Measurements from ENCODE around the gene SLC9A9.

Gene SLC9A9

GRCh38 chr3:143538577-143538981 lies 309.7 kb downstream of the SLC9A9 start:
- peak; percentile 83 for DNase-seq

- DNase-seq: no peak
Observed at GRCh38 chr3:143538061-143538460, 310.2 kb downstream of the SLC9A9 start.

DNA sequence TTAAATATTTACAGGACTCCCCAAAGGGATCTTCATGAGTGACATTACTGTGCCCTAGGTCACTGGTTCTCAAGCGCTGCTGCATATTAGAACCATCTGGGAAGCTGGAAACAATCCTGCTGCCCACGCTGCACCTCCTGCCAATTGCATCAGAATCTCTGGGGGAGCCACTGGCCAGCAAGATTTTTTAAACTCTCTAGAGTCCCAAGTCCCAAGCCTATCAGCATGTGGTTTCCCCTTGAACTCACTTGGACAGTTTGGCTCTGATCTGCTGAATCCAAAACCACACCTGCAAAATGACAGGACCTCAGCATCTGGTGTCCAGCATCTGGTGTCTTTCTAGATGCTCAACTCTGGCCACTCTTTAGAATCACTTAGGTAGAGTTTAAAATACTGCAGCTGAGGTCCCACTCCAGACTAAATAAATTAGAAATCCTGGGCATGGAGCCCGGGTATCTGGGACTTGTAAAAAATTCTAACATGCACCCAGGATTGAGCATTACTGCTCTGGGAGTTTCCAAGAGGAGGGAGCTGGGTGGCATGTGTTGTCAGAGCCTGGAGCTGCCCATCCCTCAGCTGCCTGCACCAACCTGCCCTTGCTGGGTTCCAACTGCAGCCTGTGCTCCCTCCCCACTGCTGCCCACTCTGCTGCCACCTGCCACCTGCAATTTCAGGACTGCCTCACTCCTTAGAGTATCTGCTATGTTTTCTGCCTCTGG lies 311.3 kb downstream of the SLC9A9 start:
- DNase-seq: peak; percentile 60

DNA sequence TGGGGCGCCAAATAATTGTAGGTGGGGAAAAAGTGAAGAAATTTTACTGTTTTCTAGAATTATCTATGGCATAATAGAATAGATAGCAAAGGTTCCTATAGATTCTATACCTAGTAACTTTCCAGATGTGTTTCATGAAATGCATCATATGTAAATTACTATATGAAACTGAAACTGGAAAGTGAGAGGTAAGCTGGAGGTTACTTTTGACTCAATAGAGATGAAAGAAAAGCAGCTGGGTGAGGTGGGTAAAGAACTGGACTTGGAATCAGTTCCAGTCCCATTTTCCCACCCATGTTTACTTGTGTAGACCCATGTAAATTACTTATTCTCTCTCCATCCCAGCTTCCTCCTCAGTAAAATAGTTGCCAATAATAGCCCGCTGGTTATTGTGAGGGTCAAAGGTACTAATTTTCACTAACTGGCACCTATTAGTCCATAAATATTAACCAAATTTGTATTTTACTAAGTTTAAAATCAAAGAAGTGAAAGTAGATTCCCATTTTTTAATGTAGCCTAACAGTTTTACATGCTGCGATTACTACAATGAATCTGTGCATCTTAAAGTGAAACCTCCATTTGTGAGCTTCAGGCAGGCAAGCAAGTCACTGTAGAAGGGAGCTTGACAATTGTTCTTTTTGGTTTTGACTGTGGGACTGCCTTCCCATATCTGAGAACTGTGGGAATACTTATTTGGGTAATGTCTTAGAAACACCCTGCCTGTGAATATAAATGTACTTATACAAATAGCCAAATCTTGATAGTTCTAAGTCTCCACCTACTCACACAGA lies 312.1 kb downstream of the SLC9A9 start:
- DNase-seq: no peak

GRCh38 chr3:143533391-143533790 lies 314.9 kb downstream of the SLC9A9 start:
- DNase-seq: no peak

GRCh38 chr3:143532091-143532490 lies 316.2 kb downstream of the SLC9A9 start:
- no peak for DNase-seq

- DNase-seq: no peak
Observed at GRCh38 chr3:143531101-143531500, 317.2 kb downstream of the SLC9A9 start.

DNA sequence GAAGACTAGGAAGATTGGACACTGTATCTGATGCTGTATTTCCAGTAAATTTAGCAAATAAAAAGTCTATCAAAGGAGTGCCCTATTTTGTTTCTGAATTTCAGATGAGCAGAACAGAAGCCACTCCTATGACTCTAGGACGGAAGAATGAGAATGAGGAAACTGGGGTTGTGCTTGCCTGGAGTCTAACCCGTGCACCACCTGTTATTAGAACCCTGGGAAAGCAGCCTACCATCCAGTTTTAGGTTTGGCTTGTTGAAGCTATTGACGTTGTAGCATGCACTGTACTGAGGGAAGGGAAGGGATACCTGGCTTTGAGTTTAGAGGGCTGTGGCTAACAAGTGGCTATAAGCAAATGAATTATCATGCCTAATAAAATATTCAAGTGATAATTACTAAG lies 318.5 kb downstream of the SLC9A9 start:
- no peak for DNase-seq

DNA sequence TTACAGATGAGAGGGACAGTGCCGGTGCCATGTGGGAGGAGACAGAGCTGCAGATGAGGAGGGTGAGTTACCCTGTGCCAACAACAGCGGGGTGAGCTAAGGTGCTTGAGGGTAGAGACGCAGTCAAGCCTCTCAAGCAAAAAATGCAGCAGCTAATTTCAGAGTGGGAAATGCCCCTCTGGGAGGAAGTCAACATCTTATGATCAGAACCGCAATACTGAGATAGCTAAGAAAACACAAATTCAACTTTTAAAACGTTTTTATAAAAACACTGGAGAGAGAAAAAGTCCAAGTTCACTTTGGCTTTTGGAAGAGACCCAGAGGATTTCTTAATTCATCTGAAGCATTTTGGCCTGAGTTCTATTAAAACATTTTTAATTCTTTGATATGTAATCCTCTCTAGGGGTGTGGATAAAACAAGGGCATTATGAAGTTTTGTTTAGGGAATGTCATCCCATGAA lies 319.2 kb downstream of the SLC9A9 start:
- no peak for DNase-seq

- DNase-seq: peak; percentile 21
Observed at GRCh38 chr3:143526011-143526545, 322.2 kb downstream of the SLC9A9 start.

DNA sequence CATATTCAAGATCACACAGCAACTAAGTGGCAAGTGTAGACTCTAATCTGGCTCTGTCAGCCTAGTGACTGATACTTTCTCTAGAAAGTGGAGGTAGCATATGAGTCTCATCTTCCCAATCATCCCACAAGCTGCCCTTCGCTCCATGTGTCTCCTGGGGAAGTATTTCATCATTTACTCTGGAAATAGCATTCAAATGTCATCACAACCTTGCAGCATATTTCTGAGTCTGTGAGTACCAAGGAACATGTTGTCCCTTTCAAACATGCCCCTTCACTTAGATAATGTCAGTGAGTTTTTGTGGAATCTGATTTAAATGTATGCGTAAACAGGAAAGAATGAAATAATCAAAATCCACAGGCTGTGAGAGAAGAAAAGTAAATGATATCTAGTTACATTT lies 322.9 kb downstream of the SLC9A9 start:
- DNase-seq: peak; percentile 43

GRCh38 chr3:143521803-143522202 lies 326.5 kb downstream of the SLC9A9 start:
- DNase-seq: no peak

DNA sequence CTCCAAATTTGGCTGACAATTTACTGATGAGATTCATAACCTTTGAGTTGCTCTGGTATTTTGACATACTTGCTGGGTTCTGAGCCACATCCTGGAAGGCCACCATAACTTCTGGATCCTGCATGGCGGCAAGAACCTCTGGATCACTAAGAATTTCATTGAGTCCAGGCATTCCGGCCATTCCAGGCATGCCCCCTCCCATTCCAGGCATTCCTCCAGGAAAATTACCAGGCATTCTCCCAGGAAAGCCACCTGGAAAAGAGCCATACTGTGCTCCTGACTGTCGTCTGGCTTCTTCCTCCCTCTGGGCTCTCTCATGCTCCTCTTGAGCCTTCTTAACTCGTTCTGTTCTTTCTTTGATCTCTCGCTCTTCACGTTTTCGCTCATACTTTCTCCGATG lies 331.1 kb downstream of the SLC9A9 start:
- peak; percentile 14 for DNase-seq

DNA sequence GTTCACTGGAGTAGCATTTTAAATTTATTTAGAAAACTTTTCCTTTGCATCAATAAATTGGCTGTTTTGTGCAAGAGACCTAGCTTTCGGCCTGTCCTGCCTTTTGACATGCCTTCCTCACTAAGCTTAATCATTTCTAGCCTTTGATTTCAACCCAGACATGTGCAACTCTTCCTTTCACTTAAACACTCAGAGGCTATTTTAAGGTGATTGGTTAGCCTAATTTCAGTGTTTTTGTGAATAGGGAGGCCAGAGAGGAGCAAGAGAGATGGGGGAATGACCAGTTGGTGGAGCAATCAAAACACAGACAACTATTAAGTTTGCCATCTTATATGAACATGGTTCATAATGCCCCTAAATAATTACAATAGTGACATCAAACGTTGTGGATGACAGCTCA lies 333.4 kb downstream of the SLC9A9 start:
- no peak for DNase-seq

DNA sequence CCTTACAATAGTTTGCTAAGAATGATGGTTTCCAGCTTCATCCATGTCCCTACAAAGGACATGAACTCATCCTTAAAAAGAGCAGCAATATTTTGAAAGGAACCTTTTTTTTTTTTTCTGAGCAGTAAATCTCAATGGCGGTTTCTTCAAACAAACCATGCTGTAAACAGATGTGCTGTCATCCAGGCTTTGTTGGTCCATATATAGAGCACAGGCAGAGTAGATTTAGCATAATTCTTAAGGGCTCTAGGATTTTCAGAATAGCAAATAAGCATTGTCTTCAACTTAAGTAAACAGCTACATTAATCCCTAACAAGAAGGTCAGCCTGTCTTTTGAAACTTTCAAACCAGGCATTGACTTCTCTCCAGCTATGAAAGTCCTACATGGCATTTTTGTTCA lies 334.2 kb downstream of the SLC9A9 start:
- no peak for DNase-seq

DNA sequence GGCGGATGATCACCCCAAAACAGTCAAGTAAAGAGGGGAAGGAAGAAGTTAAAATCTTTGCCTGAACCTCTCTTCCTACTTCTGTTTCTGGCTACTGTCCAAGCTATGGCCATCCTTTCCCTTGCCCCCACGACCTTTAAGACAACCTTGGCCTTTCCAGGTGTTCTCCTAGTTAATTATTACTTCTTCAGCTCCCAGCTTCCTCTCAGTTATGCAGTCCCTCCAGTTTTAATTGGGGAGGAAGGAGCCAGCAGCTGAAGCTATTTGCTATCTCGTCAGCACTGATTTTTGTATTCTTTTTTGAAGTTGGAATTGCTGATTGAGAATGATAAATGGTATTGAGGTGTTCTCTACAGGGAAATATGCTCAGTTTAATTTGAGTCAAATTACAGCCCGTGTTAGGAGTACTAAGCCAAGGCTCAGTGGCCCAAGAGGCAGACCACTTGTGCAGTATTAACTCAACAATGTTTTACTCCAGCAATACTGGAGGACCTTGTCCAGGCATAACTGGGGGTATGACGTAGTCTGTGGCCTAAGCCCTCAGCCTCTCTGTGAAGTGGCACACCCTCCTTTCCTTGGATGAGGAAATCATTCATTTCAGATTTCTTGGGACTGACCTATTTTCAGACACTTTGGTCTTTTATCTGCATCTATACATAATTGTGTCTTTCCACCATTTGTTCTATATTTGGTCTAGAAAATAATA lies 336.9 kb downstream of the SLC9A9 start:
- no peak for DNase-seq

GRCh38 chr3:143510601-143511000 lies 337.7 kb downstream of the SLC9A9 start:
- DNase-seq: no peak

GRCh38 chr3:143507735-143508580 lies 340.3 kb downstream of the SLC9A9 start:
- DNase-seq: peak; percentile 68

DNA sequence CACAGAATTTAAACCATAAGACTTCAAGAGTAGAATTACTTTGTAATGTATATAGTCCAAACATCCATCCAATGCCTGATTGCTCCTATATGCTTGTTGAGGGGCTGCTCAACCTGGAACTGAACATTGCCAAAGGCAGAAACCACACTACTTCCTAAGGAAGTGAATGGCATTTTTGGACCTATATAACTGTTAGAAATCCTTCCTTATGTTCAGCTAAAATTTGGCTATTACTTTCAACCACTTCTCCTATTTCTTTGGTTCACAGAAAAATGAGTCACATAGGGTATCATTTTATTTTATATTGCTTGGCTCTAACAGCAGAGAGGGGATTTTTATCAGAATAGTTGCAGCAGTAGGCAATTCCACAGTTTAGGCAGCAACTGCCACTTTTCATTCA lies 342.1 kb downstream of the SLC9A9 start:
- no peak for DNase-seq

GRCh38 chr3:143503325-143503885 lies 344.9 kb downstream of the SLC9A9 start:
- DNase-seq: no peak

DNA sequence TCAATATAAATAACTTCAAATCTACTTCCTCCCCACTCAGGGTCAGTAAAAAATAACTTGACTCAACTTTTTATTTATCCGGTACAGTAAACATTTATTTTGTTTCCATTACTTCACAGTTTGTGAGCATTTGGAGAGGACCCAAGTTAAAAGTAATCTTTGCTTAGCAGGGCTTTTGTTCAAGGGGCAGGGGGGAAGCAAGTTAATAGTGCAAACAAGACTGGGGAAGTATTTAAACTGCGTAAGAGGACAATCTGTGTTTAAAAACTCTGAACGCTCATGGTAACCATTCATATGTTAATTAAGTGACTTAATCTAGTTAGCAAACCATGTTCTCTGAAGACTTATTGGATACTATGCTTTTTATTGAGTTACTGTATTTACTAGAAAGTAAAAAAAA lies 346.2 kb downstream of the SLC9A9 start:
- no peak for DNase-seq

GRCh38 chr3:143497382-143497781 lies 350.9 kb downstream of the SLC9A9 start:
- DNase-seq: no peak
